GM23338 (cell line): ENCODE data around the gene GMPR. TPM values are rescaled to one million over a fixed set of nuclear protein-coding genes. Genes with fewer than 3 reads are reported as not detected.

Experiments
- ATAC-seq: fragments of 200-7000 bp; cut with Tn5 transposase; 3 replicates; pipeline ENCODE4 v1.9.1; 2020
- DNase-seq: peaks from one replicate; pipeline ENCODE4 v3.0.0-alpha.2; 2015; ENCODE audit warnings: low spot score
- H2AFZ ChIP-seq: fragments of 200-600 bp; sonication (generic); 2 replicates; pipeline ENCODE4 v1.8.0; 2016; ENCODE audit warnings: antibody characterized with exemption, mild to moderate bottlenecking, moderate library complexity
- H3F3A ChIP-seq: fragments of 200-600 bp; sonication (generic); replicated peaks from 2 replicates; pipeline ENCODE4 v1.8.0; 2017; ENCODE audit warnings: antibody characterized with exemption, mixed run types, low read depth
- H3K27ac ChIP-seq: fragments of 200-600 bp; sonication (generic); 2 replicates; pipeline ENCODE4 v1.6.1; 2016; ENCODE audit warnings: low read depth
- H3K27me3 ChIP-seq: fragments of 200-600 bp; sonication (generic); 2 replicates; pipeline ENCODE4 v1.8.0; 2016; ENCODE audit warnings: mild to moderate bottlenecking, mixed run types, moderate library complexity; ENCODE audit not compliant: insufficient read depth
- H3K36me3 ChIP-seq: fragments of 200-600 bp; sonication (generic); 2 replicates; pipeline ENCODE4 v1.8.0; 2016; ENCODE audit warnings: mild to moderate bottlenecking; ENCODE audit not compliant: insufficient read depth
- H3K4me1 ChIP-seq: fragments of 200-600 bp; sonication (generic); 2 replicates; pipeline ENCODE4 v1.8.0; 2016; ENCODE audit warnings: mild to moderate bottlenecking, moderate library complexity; ENCODE audit not compliant: insufficient read depth
- H3K4me2 ChIP-seq: fragments of 200-600 bp; sonication (generic); 2 replicates; pipeline ENCODE4 v1.7.1; 2017; ENCODE audit warnings: mixed run types
- H3K4me3 ChIP-seq: fragments of 200-600 bp; sonication (generic); 2 replicates; pipeline ENCODE4 v1.6.1; 2016; ENCODE audit warnings: mixed run types
- H3K79me2 ChIP-seq: fragments of 200-600 bp; sonication (generic); replicated peaks from 2 replicates; pipeline ENCODE4 v1.8.0; 2017; ENCODE audit warnings: mild to moderate bottlenecking; ENCODE audit not compliant: insufficient read depth
- H3K9me2 ChIP-seq: fragments of 200-600 bp; sonication (generic); 2 replicates; pipeline ENCODE4 v1.8.0; 2017; ENCODE audit not compliant: insufficient read depth
- H4K20me1 ChIP-seq: fragments of 200-600 bp; sonication (generic); replicated peaks from 2 replicates; pipeline ENCODE4 v1.8.0; 2017; ENCODE audit warnings: mild to moderate bottlenecking; ENCODE audit not compliant: insufficient read depth
- H3K27ac Mint-ChIP-seq: 2 replicates; pipeline ENCODE4 v1.8.0; 2020; ENCODE audit warnings: inconsistent platforms, mild to moderate bottlenecking, moderate library complexity, mixed read lengths
- H3K27me3 Mint-ChIP-seq: 3 replicates; pipeline ENCODE4 v1.8.0; 2022; ENCODE audit warnings: low read depth, mild to moderate bottlenecking, moderate library complexity, mixed read lengths, inconsistent platforms; ENCODE audit not compliant: insufficient read depth, poor library complexity
- H3K36me3 Mint-ChIP-seq: 3 replicates; pipeline ENCODE4 v1.8.0; 2021; ENCODE audit warnings: low read depth, mild to moderate bottlenecking, inconsistent platforms, moderate library complexity, mixed read lengths
- H3K4me1 Mint-ChIP-seq: 3 replicates; pipeline ENCODE4 v1.8.0; 2020; ENCODE audit warnings: mild to moderate bottlenecking, inconsistent platforms, mixed read lengths
- H3K4me3 Mint-ChIP-seq: 3 replicates; pipeline ENCODE4 v1.8.0; 2021; ENCODE audit warnings: moderate library complexity, mild to moderate bottlenecking, inconsistent platforms, mixed read lengths
- H3K9me3 Mint-ChIP-seq: 3 replicates; pipeline ENCODE4 v1.8.0; 2020; ENCODE audit warnings: moderate library complexity, mild to moderate bottlenecking, inconsistent platforms, mixed read lengths
- CREB1 ChIP-seq: fragments of 250-450 bp; sonication (Bioruptor Pico); IDR thresholded peaks from 2 replicates; pipeline ENCODE4 v1.5.0; 2020; ENCODE audit warnings: low read depth, mild to moderate bottlenecking, moderate library complexity
- EZH2phosphoT487 ChIP-seq: fragments of 200-600 bp; sonication (generic); IDR thresholded peaks from one replicate; pipeline ENCODE4 v1.8.1; 2018; ENCODE audit warnings: antibody characterized with exemption; ENCODE audit not compliant: unreplicated experiment
- JUNB ChIP-seq: IDR thresholded peaks from one replicate; pipeline ENCODE4 v1.6.1; 2016; ENCODE audit warnings: antibody characterized with exemption; ENCODE audit not compliant: unreplicated experiment
- NANOG ChIP-seq: IDR thresholded peaks from 2 replicates; pipeline ENCODE4 v1.6.1; 2016; ENCODE audit warnings: antibody characterized with exemption, borderline replicate concordance
- POLR2AphosphoS5 ChIP-seq: IDR thresholded peaks from 2 replicates; pipeline ENCODE4 v1.6.1; 2016; ENCODE audit warnings: antibody characterized with exemption, low read depth
- STAT1 ChIP-seq: IDR thresholded peaks from one replicate; pipeline ENCODE4 v1.6.1; 2016; ENCODE audit warnings: antibody characterized with exemption; ENCODE audit not compliant: unreplicated experiment
- ZNF114 ChIP-seq: fragments of 250-450 bp; sonication (Bioruptor Pico); IDR thresholded peaks from 2 replicates; pipeline ENCODE4 v1.5.0; 2020; ENCODE audit warnings: mild to moderate bottlenecking, moderate library complexity
- ZNF331 ChIP-seq: fragments of 250-450 bp; sonication (Bioruptor Pico); IDR thresholded peaks from 2 replicates; pipeline ENCODE4 v1.5.0; 2020; ENCODE audit warnings: low read depth, mild to moderate bottlenecking, moderate library complexity
- polyA plus RNA-seq: library from polyadenylated mRNA; unstranded; fragments of >200 nt; fragmentation: Nextera tagmentation; extraction: Ambion mirVana; gene quantifications from 2 replicates; pipeline ENCODE4 v1.2.1, GENCODE V29; 2016
- total RNA-seq: library from RNA; depleted of rRNA; stranded (reverse); fragments of >200 nt; shearing (Covaris generic); gene quantifications from 2 replicates; pipeline ENCODE4 v1.2.3, GENCODE V29; 2014
- TF ChIP-seq, protein P1 (sequence below), 2 experiments: fragments of 200-600 bp in 1 of 2; sonication (generic) in 1 of 2; conservative IDR thresholded peaks; 2 replicates each; pipeline versions ENCODE4 v1.5.1 to v1.6.1; 2016 to 2017; ENCODE audit warnings: antibody characterized with exemption in 2 of 2, low read depth in 2 of 2, mild to moderate bottlenecking in 2 of 2, moderate library complexity in 1 of 2
- TF ChIP-seq, protein P2 (sequence below): IDR thresholded peaks from 2 replicates; pipeline ENCODE4 v1.6.1; 2016; ENCODE audit warnings: antibody characterized with exemption
- TF ChIP-seq, protein P3 (sequence below): fragments of 250-450 bp; sonication (Bioruptor Pico); IDR thresholded peaks from 2 replicates; pipeline ENCODE4 v1.5.0; 2020; ENCODE audit warnings: mild to moderate bottlenecking, moderate library complexity

Gene GMPR
- total and polyA plus RNA-seq, 2 experiments from 2014 or later: 0.23 to 0.35 TPM

DNA sequence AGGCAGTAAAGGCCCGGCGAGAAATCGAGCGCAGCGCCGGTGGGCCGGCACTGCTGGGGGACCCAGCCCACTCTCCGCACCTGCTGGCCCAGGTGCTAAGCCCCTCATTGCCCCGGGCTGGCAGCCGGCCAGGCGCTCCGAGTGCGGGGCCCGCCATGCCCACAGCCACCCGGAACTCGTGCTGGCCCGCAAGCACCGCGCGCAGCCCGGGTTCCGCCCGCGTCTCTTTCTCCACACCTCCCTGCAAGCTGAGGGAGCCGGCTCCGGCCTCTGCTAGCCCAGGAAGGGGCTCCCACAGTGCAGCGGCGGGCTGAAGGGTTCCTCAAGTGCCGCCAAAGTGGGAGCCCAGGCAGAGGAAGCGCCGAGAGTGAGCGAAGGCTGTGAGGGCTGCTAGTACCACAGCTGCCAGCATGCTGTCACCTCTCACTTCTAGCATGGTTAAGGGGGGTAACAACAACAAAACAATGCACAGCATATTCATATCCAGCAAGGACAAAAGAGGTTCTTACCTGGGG lies 11.3 kb upstream of the GMPR start:
- ATAC-seq: no peak
- no peaks in the 10 kb centered on the region for H3K36me3 Mint-ChIP-seq
- no peak overlapping the region for H3K4me3 ChIP-seq
- no peaks in the 10 kb centered on the region for H3K79me2 ChIP-seq
- no peaks in the 10 kb centered on the region for H3K9me2 ChIP-seq
- peaks cover 4% of the 10 kb centered on the region; the same call in 2 of the 3 replicates for H3K4me1 Mint-ChIP-seq
- no peaks in the 10 kb centered on the region for H3K27me3 ChIP-seq
- no peak for DNase-seq
- no peak overlapping the region for H3K4me2 ChIP-seq
- H3K9me3 Mint-ChIP-seq: peaks cover 4% of the 10 kb centered on the region; the same call in 1 of the 3 replicates
- no peak for TF ChIP-seq EZH2phosphoT487
- TF ChIP-seq STAT1: no peak
- no peak for TF ChIP-seq CREB1 (CRISPR knock-in tag)
- no peak for TF ChIP-seq ZNF331
- TF ChIP-seq, protein P1, sequence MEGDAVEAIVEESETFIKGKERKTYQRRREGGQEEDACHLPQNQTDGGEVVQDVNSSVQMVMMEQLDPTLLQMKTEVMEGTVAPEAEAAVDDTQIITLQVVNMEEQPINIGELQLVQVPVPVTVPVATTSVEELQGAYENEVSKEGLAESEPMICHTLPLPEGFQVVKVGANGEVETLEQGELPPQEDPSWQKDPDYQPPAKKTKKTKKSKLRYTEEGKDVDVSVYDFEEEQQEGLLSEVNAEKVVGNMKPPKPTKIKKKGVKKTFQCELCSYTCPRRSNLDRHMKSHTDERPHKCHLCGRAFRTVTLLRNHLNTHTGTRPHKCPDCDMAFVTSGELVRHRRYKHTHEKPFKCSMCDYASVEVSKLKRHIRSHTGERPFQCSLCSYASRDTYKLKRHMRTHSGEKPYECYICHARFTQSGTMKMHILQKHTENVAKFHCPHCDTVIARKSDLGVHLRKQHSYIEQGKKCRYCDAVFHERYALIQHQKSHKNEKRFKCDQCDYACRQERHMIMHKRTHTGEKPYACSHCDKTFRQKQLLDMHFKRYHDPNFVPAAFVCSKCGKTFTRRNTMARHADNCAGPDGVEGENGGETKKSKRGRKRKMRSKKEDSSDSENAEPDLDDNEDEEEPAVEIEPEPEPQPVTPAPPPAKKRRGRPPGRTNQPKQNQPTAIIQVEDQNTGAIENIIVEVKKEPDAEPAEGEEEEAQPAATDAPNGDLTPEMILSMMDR (conservative IDR thresholded peaks at IDR 0.05; ENCODE audit: low read depth in 2 of 2): no peak
- TF ChIP-seq, protein P2, sequence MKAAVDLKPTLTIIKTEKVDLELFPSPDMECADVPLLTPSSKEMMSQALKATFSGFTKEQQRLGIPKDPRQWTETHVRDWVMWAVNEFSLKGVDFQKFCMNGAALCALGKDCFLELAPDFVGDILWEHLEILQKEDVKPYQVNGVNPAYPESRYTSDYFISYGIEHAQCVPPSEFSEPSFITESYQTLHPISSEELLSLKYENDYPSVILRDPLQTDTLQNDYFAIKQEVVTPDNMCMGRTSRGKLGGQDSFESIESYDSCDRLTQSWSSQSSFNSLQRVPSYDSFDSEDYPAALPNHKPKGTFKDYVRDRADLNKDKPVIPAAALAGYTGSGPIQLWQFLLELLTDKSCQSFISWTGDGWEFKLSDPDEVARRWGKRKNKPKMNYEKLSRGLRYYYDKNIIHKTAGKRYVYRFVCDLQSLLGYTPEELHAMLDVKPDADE: no peak
- no peak for TF ChIP-seq ZNF114
- H3F3A ChIP-seq: no peaks in the 10 kb centered on the region
- H3K27ac ChIP-seq: no peak overlapping the region
- H3K4me3 Mint-ChIP-seq: no peak overlapping the region
- no peak overlapping the region for H2AFZ ChIP-seq
- H3K27me3 Mint-ChIP-seq: peaks cover 4% of the 10 kb centered on the region
- H3K36me3 ChIP-seq: no peaks in the 10 kb centered on the region
- H3K4me1 ChIP-seq: 0 out of 2 replicates have a peak, but pooled peaks cover 7% of the 10 kb centered on the region
- no peak overlapping the region for H3K27ac Mint-ChIP-seq
- no peaks in the 10 kb centered on the region for H4K20me1 ChIP-seq

DNA sequence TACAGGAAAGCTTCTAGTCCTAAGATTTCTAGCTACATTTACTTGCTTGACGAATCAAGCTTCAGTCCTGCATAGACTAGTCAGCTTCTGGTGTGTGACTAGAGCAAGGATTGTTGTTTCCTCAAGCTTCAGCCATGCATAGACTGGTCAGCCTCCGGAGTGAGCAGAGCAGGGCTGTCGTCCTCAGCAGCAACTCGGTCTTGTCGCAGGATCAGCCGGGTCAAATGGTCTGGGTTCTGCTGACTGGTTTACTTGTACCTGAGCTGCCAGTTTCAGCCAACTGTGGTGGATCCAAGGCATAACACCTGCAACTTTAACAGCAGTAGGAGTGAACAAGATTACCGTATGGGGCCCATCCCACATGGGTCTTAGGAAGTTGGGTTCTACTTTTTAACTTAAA lies 10.8 kb upstream of the GMPR start:
- H3K27me3 ChIP-seq: no peaks in the 10 kb centered on the region
- no peak overlapping the region for H3K4me3 Mint-ChIP-seq
- H3K4me1 Mint-ChIP-seq: peaks cover 4% of the 10 kb centered on the region; the same call in 2 of the 3 replicates
- H3K9me2 ChIP-seq: no peaks in the 10 kb centered on the region
- H3K4me3 ChIP-seq: no peak overlapping the region
- H3K27ac Mint-ChIP-seq: no peak overlapping the region
- H3K36me3 Mint-ChIP-seq: no peaks in the 10 kb centered on the region
- peaks cover 4% of the 10 kb centered on the region; the same call in 1 of the 3 replicates for H3K9me3 Mint-ChIP-seq
- no peaks in the 10 kb centered on the region for H3K79me2 ChIP-seq
- no peaks in the 10 kb centered on the region for H3K36me3 ChIP-seq
- DNase-seq (no peak), ATAC-seq (no peak)
- H3K27me3 Mint-ChIP-seq: peaks cover 4% of the 10 kb centered on the region
- no peaks in the 10 kb centered on the region for H4K20me1 ChIP-seq
- H3K4me2 ChIP-seq: no peak overlapping the region
- H2AFZ ChIP-seq: no peak overlapping the region
- H3F3A ChIP-seq: no peaks in the 10 kb centered on the region
- H3K4me1 ChIP-seq: 0 out of 2 replicates have a peak, but pooled peaks cover 7% of the 10 kb centered on the region
- no peak overlapping the region for H3K27ac ChIP-seq
- TF ChIP-seq, protein P3, sequence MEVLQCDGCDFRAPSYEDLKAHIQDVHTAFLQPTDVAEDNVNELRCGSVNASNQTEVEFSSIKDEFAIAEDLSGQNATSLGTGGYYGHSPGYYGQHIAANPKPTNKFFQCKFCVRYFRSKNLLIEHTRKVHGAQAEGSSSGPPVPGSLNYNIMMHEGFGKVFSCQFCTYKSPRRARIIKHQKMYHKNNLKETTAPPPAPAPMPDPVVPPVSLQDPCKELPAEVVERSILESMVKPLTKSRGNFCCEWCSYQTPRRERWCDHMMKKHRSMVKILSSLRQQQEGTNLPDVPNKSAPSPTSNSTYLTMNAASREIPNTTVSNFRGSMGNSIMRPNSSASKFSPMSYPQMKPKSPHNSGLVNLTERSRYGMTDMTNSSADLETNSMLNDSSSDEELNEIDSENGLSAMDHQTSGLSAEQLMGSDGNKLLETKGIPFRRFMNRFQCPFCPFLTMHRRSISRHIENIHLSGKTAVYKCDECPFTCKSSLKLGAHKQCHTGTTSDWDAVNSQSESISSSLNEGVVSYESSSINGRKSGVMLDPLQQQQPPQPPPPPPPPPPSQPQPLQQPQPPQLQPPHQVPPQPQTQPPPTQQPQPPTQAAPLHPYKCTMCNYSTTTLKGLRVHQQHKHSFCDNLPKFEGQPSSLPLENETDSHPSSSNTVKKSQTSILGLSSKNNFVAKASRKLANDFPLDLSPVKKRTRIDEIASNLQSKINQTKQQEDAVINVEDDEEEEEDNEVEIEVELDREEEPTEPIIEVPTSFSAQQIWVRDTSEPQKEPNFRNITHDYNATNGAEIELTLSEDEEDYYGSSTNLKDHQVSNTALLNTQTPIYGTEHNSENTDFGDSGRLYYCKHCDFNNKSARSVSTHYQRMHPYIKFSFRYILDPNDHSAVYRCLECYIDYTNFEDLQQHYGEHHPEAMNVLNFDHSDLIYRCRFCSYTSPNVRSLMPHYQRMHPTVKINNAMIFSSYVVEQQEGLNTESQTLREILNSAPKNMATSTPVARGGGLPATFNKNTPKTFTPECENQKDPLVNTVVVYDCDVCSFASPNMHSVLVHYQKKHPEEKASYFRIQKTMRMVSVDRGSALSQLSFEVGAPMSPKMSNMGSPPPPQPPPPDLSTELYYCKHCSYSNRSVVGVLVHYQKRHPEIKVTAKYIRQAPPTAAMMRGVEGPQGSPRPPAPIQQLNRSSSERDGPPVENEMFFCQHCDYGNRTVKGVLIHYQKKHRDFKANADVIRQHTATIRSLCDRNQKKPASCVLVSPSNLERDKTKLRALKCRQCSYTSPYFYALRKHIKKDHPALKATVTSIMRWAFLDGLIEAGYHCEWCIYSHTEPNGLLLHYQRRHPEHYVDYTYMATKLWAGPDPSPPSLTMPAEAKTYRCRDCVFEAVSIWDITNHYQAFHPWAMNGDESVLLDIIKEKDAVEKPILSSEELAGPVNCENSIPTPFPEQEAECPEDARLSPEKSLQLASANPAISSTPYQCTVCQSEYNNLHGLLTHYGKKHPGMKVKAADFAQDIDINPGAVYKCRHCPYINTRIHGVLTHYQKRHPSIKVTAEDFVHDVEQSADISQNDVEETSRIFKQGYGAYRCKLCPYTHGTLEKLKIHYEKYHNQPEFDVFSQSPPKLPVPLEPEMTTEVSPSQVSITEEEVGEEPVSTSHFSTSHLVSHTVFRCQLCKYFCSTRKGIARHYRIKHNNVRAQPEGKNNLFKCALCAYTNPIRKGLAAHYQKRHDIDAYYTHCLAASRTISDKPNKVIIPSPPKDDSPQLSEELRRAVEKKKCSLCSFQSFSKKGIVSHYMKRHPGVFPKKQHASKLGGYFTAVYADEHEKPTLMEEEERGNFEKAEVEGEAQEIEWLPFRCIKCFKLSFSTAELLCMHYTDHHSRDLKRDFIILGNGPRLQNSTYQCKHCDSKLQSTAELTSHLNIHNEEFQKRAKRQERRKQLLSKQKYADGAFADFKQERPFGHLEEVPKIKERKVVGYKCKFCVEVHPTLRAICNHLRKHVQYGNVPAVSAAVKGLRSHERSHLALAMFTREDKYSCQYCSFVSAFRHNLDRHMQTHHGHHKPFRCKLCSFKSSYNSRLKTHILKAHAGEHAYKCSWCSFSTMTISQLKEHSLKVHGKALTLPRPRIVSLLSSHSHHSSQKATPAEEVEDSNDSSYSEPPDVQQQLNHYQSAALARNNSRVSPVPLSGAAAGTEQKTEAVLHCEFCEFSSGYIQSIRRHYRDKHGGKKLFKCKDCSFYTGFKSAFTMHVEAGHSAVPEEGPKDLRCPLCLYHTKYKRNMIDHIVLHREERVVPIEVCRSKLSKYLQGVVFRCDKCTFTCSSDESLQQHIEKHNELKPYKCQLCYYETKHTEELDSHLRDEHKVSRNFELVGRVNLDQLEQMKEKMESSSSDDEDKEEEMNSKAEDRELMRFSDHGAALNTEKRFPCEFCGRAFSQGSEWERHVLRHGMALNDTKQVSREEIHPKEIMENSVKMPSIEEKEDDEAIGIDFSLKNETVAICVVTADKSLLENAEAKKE (CRISPR knock-in tag): no peak
- no peak for TF ChIP-seq NANOG
- TF ChIP-seq POLR2AphosphoS5: no peak
- TF ChIP-seq, protein P2: no peak
- TF ChIP-seq EZH2phosphoT487: no peak
- no peak for TF ChIP-seq ZNF331
- TF ChIP-seq JUNB: no peak
